Measurements from ENCODE around the gene PEX11A. TPM values are rescaled to one million over a fixed set of nuclear protein-coding genes. Genes with fewer than 3 reads are reported as not detected.

PEX11A gene
- total RNA-seq, 4 donors from 2014 or later, result 7.2 to 15.5 (median 9.7) TPM

DNA sequence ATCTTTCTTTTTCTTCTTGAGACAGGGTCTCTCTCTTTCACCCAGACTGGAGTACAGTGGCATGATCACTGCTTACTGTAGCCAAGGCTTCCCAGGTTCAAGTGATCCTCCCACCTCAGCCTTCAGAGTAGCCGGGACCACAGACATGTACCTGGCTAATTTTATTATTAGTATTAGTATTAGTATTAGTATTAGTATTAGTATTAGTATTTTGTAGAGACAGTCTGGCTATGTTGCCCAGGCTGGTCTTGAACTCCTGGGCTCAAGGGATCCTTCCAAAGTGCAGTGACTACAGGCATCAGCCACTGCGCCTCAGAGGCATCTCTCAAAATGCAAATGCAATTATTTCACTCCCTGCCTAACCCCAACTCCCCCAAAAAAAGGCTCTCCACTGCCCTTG, 37.0 kb downstream of the PEX11A start:
- H3K4me3 ChIP-seq, result no peak overlapping the region
- peaks cover 0 to 18% (median 5%) of the 10 kb centered on the region in 4 donors for H3K4me1 ChIP-seq
- peaks cover 0 to 15% of the 10 kb centered on the region in 2 donors for H3K27me3 ChIP-seq
- WGBS, 2 donors, result 98 to 100% methylated on average over 2 of the region's 2 CpGs
- H3K27ac ChIP-seq, result no peak overlapping the region
- H3K36me3 ChIP-seq, result peaks cover 0 to 12% (median 0%) of the 10 kb centered on the region in 3 donors
- TF ChIP-seq, protein P1, sequence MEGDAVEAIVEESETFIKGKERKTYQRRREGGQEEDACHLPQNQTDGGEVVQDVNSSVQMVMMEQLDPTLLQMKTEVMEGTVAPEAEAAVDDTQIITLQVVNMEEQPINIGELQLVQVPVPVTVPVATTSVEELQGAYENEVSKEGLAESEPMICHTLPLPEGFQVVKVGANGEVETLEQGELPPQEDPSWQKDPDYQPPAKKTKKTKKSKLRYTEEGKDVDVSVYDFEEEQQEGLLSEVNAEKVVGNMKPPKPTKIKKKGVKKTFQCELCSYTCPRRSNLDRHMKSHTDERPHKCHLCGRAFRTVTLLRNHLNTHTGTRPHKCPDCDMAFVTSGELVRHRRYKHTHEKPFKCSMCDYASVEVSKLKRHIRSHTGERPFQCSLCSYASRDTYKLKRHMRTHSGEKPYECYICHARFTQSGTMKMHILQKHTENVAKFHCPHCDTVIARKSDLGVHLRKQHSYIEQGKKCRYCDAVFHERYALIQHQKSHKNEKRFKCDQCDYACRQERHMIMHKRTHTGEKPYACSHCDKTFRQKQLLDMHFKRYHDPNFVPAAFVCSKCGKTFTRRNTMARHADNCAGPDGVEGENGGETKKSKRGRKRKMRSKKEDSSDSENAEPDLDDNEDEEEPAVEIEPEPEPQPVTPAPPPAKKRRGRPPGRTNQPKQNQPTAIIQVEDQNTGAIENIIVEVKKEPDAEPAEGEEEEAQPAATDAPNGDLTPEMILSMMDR (IDR thresholded peaks at IDR 0.05), result no peak
- no peak for TF ChIP-seq EP300 (IDR thresholded peaks at IDR 0.05)
- no peak for TF ChIP-seq POLR2A (IDR thresholded peaks at IDR 0.05)
- no peak for DNase-seq (ENCODE audit: low spot score in 2 of 2)
- no peaks in the 10 kb centered on the region for H3K9me3 ChIP-seq

DNA sequence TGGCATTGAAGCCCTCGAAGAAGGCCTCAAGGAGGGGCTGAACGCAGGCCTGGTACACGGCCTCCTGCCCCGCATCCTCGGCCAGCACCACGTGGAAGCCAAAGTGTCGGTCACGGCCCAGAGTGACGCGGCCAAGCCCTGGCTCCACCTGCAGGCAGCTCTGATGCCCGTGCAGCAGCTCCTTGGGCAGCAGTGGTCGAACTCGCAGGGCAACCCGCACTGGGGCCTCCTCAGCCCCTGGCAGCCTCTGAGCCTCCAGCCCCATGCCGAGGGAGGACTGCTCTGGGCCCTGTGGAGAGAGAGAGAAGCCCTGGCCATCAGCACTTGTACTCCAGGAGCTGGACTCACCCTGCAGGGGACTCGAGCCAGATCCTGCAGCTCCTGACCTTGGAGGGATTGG, 37.9 kb downstream of the PEX11A start:
- TF ChIP-seq, protein P1 (IDR thresholded peaks at IDR 0.05), result no peak
- TF ChIP-seq POLR2A (IDR thresholded peaks at IDR 0.05) (no peak), EP300 (IDR thresholded peaks at IDR 0.05) (no peak)
- H3K4me3 ChIP-seq, result no peak overlapping the region
- no peak for DNase-seq (ENCODE audit: low spot score in 2 of 2)
- peaks cover 0 to 15% of the 10 kb centered on the region in 2 donors for H3K27me3 ChIP-seq
- H3K4me1 ChIP-seq, result peaks cover 0 to 18% (median 5%) of the 10 kb centered on the region in 4 donors
- 81 to 87% methylated on average over 10 to 16 of the region's 16 CpGs for WGBS, 2 donors
- H3K9me3 ChIP-seq, result no peaks in the 10 kb centered on the region
- no peak overlapping the region for H3K27ac ChIP-seq
- peaks cover 0 to 16% (median 0%) of the 10 kb centered on the region in 3 donors for H3K36me3 ChIP-seq

DNA sequence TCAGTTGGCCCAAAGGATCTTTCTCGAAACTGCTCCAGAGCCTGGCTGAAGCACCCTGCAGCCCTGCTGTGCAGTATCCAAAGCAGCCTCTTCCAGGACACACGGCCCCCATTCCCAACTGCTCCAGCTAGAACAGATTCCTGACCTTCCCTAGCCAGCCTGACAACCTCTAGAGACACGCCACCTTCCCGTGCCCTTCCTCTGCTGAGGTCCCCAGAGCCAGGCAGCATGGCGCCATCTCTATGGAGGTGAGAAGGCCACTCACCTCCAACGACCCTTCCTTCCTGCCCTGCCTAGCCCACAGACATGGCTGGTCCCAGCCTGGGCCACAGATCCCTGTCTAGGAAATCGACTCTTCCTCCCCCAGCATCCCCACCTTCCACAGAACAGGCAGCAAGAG, 38.4 kb downstream of the PEX11A start:
- H3K4me1 ChIP-seq, result peaks cover 0 to 21% (median 5%) of the 10 kb centered on the region in 4 donors
- H3K27ac ChIP-seq, result no peak overlapping the region
- peaks cover 0 to 16% (median 0%) of the 10 kb centered on the region in 3 donors for H3K36me3 ChIP-seq
- TF ChIP-seq POLR2A (IDR thresholded peaks at IDR 0.05) (no peak), EP300 (IDR thresholded peaks at IDR 0.05) (no peak)
- TF ChIP-seq, protein P1 (IDR thresholded peaks at IDR 0.05), result no peak
- WGBS, 2 donors, result 86 to 87% methylated on average over 7 of the region's 7 CpGs
- peaks cover 0 to 15% of the 10 kb centered on the region in 2 donors for H3K27me3 ChIP-seq
- no peak for DNase-seq (ENCODE audit: low spot score in 2 of 2)
- H3K9me3 ChIP-seq, result no peaks in the 10 kb centered on the region
- H3K4me3 ChIP-seq, result no peak overlapping the region

DNA sequence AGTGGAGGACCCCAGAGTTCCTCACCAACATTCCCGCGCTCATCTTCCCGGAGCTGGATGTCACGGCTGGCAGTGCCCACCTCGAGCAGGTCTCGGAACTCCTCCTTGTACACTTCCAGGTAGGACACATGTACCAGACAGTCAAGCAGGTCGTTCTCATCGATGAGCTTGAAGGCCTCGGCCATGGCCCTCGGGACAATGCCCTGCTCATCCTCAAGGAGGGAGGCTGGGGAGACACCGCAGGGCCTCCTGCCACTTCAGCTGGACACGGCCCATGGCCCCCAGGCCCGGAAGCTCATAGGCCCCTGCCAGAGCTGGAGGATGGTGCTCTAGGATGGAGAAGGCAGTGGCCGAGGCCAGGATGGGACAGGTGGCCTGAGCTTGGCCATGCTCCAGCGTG, 40.8 kb downstream of the PEX11A start:
- H3K27ac ChIP-seq, result no peak overlapping the region
- H3K9me3 ChIP-seq, result no peaks in the 10 kb centered on the region
- no peak for DNase-seq (ENCODE audit: low spot score in 2 of 2)
- 91 to 93% methylated on average over 15 of the region's 15 CpGs for WGBS, 2 donors
- H3K27me3 ChIP-seq, result peaks cover 0 to 9% of the 10 kb centered on the region in 2 donors
- H3K4me3 ChIP-seq, result no peak overlapping the region
- TF ChIP-seq POLR2A (IDR thresholded peaks at IDR 0.05) (no peak), EP300 (IDR thresholded peaks at IDR 0.05) (no peak)
- TF ChIP-seq, protein P1 (IDR thresholded peaks at IDR 0.05), result no peak
- H3K4me1 ChIP-seq, result peaks cover 0 to 14% (median 3%) of the 10 kb centered on the region in 4 donors
- H3K36me3 ChIP-seq, result peaks cover 0 to 31% (median 0%) of the 10 kb centered on the region in 3 donors

DNA sequence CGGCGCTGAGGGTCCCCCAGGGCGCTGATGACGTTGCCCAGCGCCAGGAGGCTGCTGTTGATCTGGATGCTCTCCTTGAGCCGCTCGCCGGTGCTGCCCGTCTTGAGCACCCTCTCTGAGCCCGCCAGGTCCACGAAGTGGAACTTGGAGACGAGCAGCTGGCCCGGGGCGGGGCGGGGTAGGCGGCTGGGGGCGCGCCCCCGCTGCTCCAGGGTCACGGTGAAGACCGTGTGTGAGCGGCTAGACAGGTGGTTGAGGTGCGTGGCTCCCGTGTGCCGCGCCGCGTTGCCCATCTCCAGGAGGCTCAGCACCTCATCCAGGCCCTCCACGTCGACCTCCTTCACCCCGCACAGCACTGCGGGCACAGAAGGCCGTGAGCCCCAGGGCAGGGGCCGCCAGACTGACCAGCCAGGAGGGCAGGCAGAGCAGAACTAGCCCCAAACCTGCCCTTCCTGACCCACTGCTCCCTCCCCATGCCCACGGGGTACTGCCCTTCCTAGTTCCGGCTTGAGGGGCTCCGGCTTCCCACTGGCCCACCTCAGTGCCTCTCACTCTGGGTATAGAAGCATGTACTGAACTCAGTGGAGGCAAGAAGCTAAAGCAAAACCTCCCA, 41.4 kb downstream of the PEX11A start:
- TF ChIP-seq POLR2A (IDR thresholded peaks at IDR 0.05), result no peak
- no peak for TF ChIP-seq EP300 (IDR thresholded peaks at IDR 0.05)
- TF ChIP-seq, protein P1 (IDR thresholded peaks at IDR 0.05), result no peak
- no peak overlapping the region for H3K27ac ChIP-seq
- DNase-seq (ENCODE audit: low spot score in 2 of 2), result no peak
- peaks cover 0 to 5% of the 10 kb centered on the region in 2 donors for H3K27me3 ChIP-seq
- H3K4me3 ChIP-seq, result no peak overlapping the region
- H3K9me3 ChIP-seq, result no peaks in the 10 kb centered on the region
- H3K36me3 ChIP-seq, result peaks cover 0 to 31% (median 0%) of the 10 kb centered on the region in 3 donors
- 96% methylated on average over 14 to 31 of the region's 37 CpGs for WGBS, 2 donors
- peaks cover 0 to 8% (median 0%) of the 10 kb centered on the region in 4 donors for H3K4me1 ChIP-seq
